HepG2 (cell line): ENCODE results near the gene ACTR6. TPM values are rescaled to one million over a fixed set of nuclear protein-coding genes. Genes with fewer than 3 reads are reported as not detected.

Source experiments
- ARID3A ChIP-seq: IDR thresholded peaks from 2 replicates; pipeline ENCODE4 v1.6.1; 2012; ENCODE audit warnings: low read depth, low read length, improper control_type of control experiment
- ARNTL ChIP-seq: sonication (generic); formaldehyde crosslinking; IDR thresholded peaks from 2 replicates; pipeline ENCODE4 v1.4.0; 2020; ENCODE audit warnings: mild to moderate bottlenecking, missing genetic modification reagents
- BRCA1 ChIP-seq: sonication (generic); formaldehyde crosslinking; IDR thresholded peaks from 2 replicates; pipeline ENCODE4 v1.4.0; 2020; ENCODE audit warnings: missing genetic modification reagents
- ELF3 ChIP-seq: IDR thresholded peaks from 2 replicates; pipeline ENCODE4 v1.6.1; 2016; ENCODE audit warnings: missing genetic modification reagents, missing compliant biosample characterization
- GATA4 ChIP-seq: sonication (generic); IDR thresholded peaks from 2 replicates; pipeline ENCODE4 v1.6.1; 2016; ENCODE audit warnings: antibody characterized with exemption, low read depth, borderline replicate concordance
- GRHL1 ChIP-seq: sonication (generic); formaldehyde crosslinking; conservative IDR thresholded peaks from 2 replicates; pipeline ENCODE4 v1.8.0; 2022; ENCODE audit warnings: missing genetic modification reagents
- ISL2 ChIP-seq: sonication (generic); formaldehyde crosslinking; IDR thresholded peaks from 2 replicates; pipeline ENCODE4 v1.5.0; 2020; ENCODE audit warnings: missing genetic modification reagents
- KAT2B ChIP-seq: fragments of 150-350 bp; IDR thresholded peaks from 2 replicates; pipeline ENCODE4 v1.6.1; 2014; ENCODE audit warnings: low read depth, low read length, borderline replicate concordance
- NCOR1 ChIP-seq: fragments of 200-600 bp; sonication (generic); IDR thresholded peaks from 2 replicates; pipeline ENCODE4 v1.7.0; 2017; ENCODE audit warnings: antibody characterized with exemption, low read length, borderline replicate concordance
- NR2C2 ChIP-seq: sonication (generic); formaldehyde crosslinking; IDR thresholded peaks from 2 replicates; pipeline ENCODE4 v1.4.0; 2020; ENCODE audit warnings: missing genetic modification reagents, mild to moderate bottlenecking, moderate library complexity, borderline replicate concordance
- PAF1 ChIP-seq: IDR thresholded peaks from 2 replicates; pipeline ENCODE4 v1.6.1; 2016; ENCODE audit warnings: missing genetic modification reagents, missing compliant biosample characterization
- PAXIP1 ChIP-seq: sonication (generic); formaldehyde crosslinking; conservative IDR thresholded peaks from 2 replicates; pipeline ENCODE4 v1.4.0; 2020; ENCODE audit warnings: mild to moderate bottlenecking, missing genetic modification reagents, moderate library complexity
- PITX1 ChIP-seq: sonication (generic); formaldehyde crosslinking; IDR thresholded peaks from 2 replicates; pipeline ENCODE4 v1.5.1; 2020; ENCODE audit warnings: mild to moderate bottlenecking, missing genetic modification reagents
- POGZ ChIP-seq: sonication (generic); formaldehyde crosslinking; IDR thresholded peaks from 2 replicates; pipeline ENCODE4 v1.4.0; 2020; ENCODE audit warnings: mild to moderate bottlenecking, missing genetic modification reagents
- RCOR2 ChIP-seq: IDR thresholded peaks from 2 replicates; pipeline ENCODE4 v1.6.1; 2016; ENCODE audit warnings: missing biosample characterization, missing genetic modification reagents
- SALL1 ChIP-seq: sonication (generic); formaldehyde crosslinking; IDR thresholded peaks from 2 replicates; pipeline ENCODE4 v1.8.0; 2022; ENCODE audit warnings: mild to moderate bottlenecking, missing genetic modification reagents
- SMARCE1 ChIP-seq: fragments of 450-650 bp; IDR thresholded peaks from 2 replicates; pipeline ENCODE4 v1.6.1; 2017; ENCODE audit warnings: borderline replicate concordance
- SP4 ChIP-seq: sonication (generic); formaldehyde crosslinking; IDR thresholded peaks from 2 replicates; pipeline ENCODE4 v1.8.1; 2023; ENCODE audit warnings: mild to moderate bottlenecking, missing genetic modification reagents
- TCF7L2 ChIP-seq: IDR thresholded peaks from 2 replicates; pipeline ENCODE4 v1.6.1; 2011; ENCODE audit warnings: mild to moderate bottlenecking, low read depth, low read length, moderate library complexity
- THAP11 ChIP-seq: IDR thresholded peaks from 2 replicates; pipeline ENCODE4 v1.6.1; 2016; ENCODE audit warnings: missing biosample characterization, missing genetic modification reagents
- ZNF274 ChIP-seq: sonication (generic); formaldehyde crosslinking; IDR thresholded peaks from 2 replicates; pipeline ENCODE4 v1.5.1; 2020; ENCODE audit warnings: mild to moderate bottlenecking, missing genetic modification reagents
- ZNF329 ChIP-seq: sonication (generic); formaldehyde crosslinking; IDR thresholded peaks from 2 replicates; pipeline ENCODE4 v1.9.0; 2021; ENCODE audit warnings: low read depth, mild to moderate bottlenecking, missing genetic modification reagents
- ZNF788 ChIP-seq: sonication (generic); formaldehyde crosslinking; IDR thresholded peaks from 2 replicates; pipeline ENCODE4 v1.5.0; 2020; ENCODE audit warnings: mild to moderate bottlenecking, missing genetic modification reagents, borderline replicate concordance
- ZNF83 ChIP-seq: sonication (generic); formaldehyde crosslinking; IDR thresholded peaks from 2 replicates; pipeline ENCODE4 v1.4.0; 2020; ENCODE audit warnings: missing genetic modification reagents, mild to moderate bottlenecking, borderline replicate concordance
- polyA plus RNA-seq, 8 experiments: library from polyadenylated mRNA; depleted of rRNA in 3 of 8; stranded (reverse) in 7 of 8; unstranded in 1 of 8; fragments of >200 nt; fragmentation: Illumina TruSeq in 4 of 8; extraction: Trizol in 4 of 8; gene quantifications; 2 replicates each; pipeline versions ENCODE4 v1.2.1 to v1.2.3, GENCODE V29; 2011 to 2016; ENCODE audit warnings: low read depth in 4 of 8, missing spikeins in 1 of 8, mixed read lengths in 1 of 8; ENCODE audit not compliant: insufficient read depth in 1 of 8
- total RNA-seq, 5 experiments: library from RNA; depleted of rRNA; stranded (reverse); fragments of >200 nt; fragmentation: Illumina TruSeq; extraction: Trizol; gene quantifications; 2 replicates each; pipeline ENCODE4 v1.2.3, GENCODE V29; 2016; ENCODE audit warnings: low read depth in 1 of 5

Gene ACTR6
- total and polyA plus RNA-seq, 2 of the 13 experiments (the other 11 are each of a cell fraction or from before 2014, with no cell fraction given), result 12.9 to 22.4 TPM

- TF ChIP-seq NR2C2 (peak; percentile 45; the same call in 1 of the 2 replicates), PITX1 (CRISPR knock-in tag) (peak; percentile 63; the same call in 1 of the 2 replicates), ZNF788 (no peak), ZNF274 (CRISPR knock-in tag) (no peak), BRCA1 (CRISPR knock-in tag) (no peak), TCF7L2 (0 out of 2 replicates have a peak, but pooled peaks have one; percentile 37), ZNF329 (CRISPR knock-in tag) (no peak), POGZ (CRISPR knock-in tag) (peak; percentile 50; the same call in 1 of the 2 replicates), GRHL1 (CRISPR knock-in tag) (no peak), PAF1 (no peak), SALL1 (CRISPR knock-in tag) (peak; percentile 90), RCOR2 (CRISPR knock-in tag) (no peak), SMARCE1 (no peak), GATA4 (peak; percentile 59; the same call in 1 of the 2 replicates), ARNTL (no peak), SP4 (CRISPR knock-in tag) (0 out of 2 replicates have a peak, but pooled peaks have one; percentile 26), ARID3A (0 out of 2 replicates have a peak, but pooled peaks have one; percentile 29), ISL2 (CRISPR knock-in tag) (peak; percentile 16; the same call in 1 of the 2 replicates), KAT2B (no peak), PAXIP1 (CRISPR knock-in tag) (peak; percentile 64), ELF3 (CRISPR knock-in tag) (no peak), THAP11 (CRISPR knock-in tag) (no peak), ZNF83 (CRISPR knock-in tag) (no peak), NCOR1 (peak; percentile 58; the same call in 1 of the 2 replicates)
Observed at GRCh38 chr12:100213016-100213891, 12.6 kb downstream of the ACTR6 start (continued).
